SU-DHL-6 (cell line): Measurements from ENCODE around the gene PTPRA.

Experiments used
- H2AFZ ChIP-seq: fragments of 200-600 bp; sonication (generic); 2 replicates; pipeline ENCODE4 v1.6.1; 2014; ENCODE audit warnings: low read depth, mild to moderate bottlenecking, moderate library complexity, mixed read lengths, antibody characterized with exemption, low read length; ENCODE audit not compliant: severe bottlenecking
- H3F3A ChIP-seq: fragments of 200-600 bp; shearing (Covaris generic); 2 replicates; pipeline ENCODE4 v1.6.0; 2016; ENCODE audit warnings: antibody characterized with exemption, mild to moderate bottlenecking; ENCODE audit not compliant: insufficient read depth
- H3K27ac ChIP-seq: fragments of 200-600 bp; sonication (generic); 2 replicates; pipeline ENCODE4 v1.5.1; 2016; ENCODE audit warnings: low read depth, mild to moderate bottlenecking, low read length, moderate library complexity, mixed read lengths
- H3K27me3 ChIP-seq: fragments of 200-600 bp; sonication (generic), shearing (Covaris generic); 2 replicates; pipeline ENCODE4 v1.6.0; 2014; ENCODE audit warnings: mild to moderate bottlenecking, low read length
- H3K36me3 ChIP-seq: fragments of 200-600 bp; sonication (generic); 2 replicates; pipeline ENCODE4 v1.6.1; 2014; ENCODE audit warnings: mild to moderate bottlenecking, low read length, mixed read lengths
- H3K4me2 ChIP-seq: fragments of 300-600, 200-600 bp; shearing (Covaris generic), sonication (generic); 2 replicates; pipeline ENCODE4 v1.6.0; 2014; ENCODE audit warnings: low read length, low read depth, mild to moderate bottlenecking; ENCODE audit not compliant: poor library complexity, severe bottlenecking
- H3K4me3 ChIP-seq: fragments of 200-600 bp; sonication (generic); 2 replicates; pipeline ENCODE4 v1.5.1; 2014; ENCODE audit warnings: antibody characterized with exemption, low read length, mild to moderate bottlenecking, mixed read lengths; ENCODE audit not compliant: insufficient read depth, poor library complexity, severe bottlenecking
- H3K79me2 ChIP-seq: fragments of 200-600 bp; sonication (generic); 2 replicates; pipeline ENCODE4 v1.6.1; 2014; ENCODE audit warnings: mild to moderate bottlenecking, low read length, moderate library complexity; ENCODE audit not compliant: insufficient read depth
- H3K9ac ChIP-seq: fragments of 200-600 bp; sonication (generic); 2 replicates; pipeline ENCODE4 v1.7.0; 2014; ENCODE audit warnings: mild to moderate bottlenecking, low read length
- H3K9me2 ChIP-seq: fragments of 200-600 bp; sonication (generic); replicated peaks from 2 replicates; pipeline ENCODE4 v1.6.1; 2014; ENCODE audit warnings: low read length; ENCODE audit not compliant: insufficient read depth
- H3K9me3 ChIP-seq: fragments of 200-600 bp; sonication (generic); 2 replicates; pipeline ENCODE4 v1.6.1; 2014; ENCODE audit warnings: low read length, mixed read lengths; ENCODE audit not compliant: insufficient read depth
- H4K20me1 ChIP-seq: fragments of 200-600 bp; sonication (generic); 2 replicates; pipeline ENCODE4 v1.6.1; 2014; ENCODE audit warnings: low read depth, mild to moderate bottlenecking, antibody characterized with exemption, low read length, moderate library complexity, mixed read lengths
- CTCF ChIP-seq: fragments of 200-600 bp; sonication (generic); IDR thresholded peaks from one replicate; pipeline ENCODE4 v1.5.1; 2017; ENCODE audit warnings: antibody characterized with exemption, mild to moderate bottlenecking, low read length, moderate library complexity; ENCODE audit not compliant: insufficient read depth, poor library complexity, severe bottlenecking
- EZH2phosphoT487 ChIP-seq: fragments of 200-600 bp; sonication (generic), shearing (Covaris generic); conservative IDR thresholded peaks from 2 replicates; pipeline ENCODE4 v1.6.1; 2018; ENCODE audit warnings: mild to moderate bottlenecking, antibody characterized with exemption, low read length, moderate library complexity, mixed read lengths

The PTPRA gene

GRCh38 chr20:2984028-2984501 lies 110.8 kb downstream of the PTPRA start:
- Histone ChIP-seq H3F3A (no peaks in the 10 kb centered on the region), H3K79me2 (0 out of 2 replicates have a peak, but pooled peaks cover 4% of the 10 kb centered on the region), H3K9ac (no peak overlapping the region), H3K9me3 (no peaks in the 10 kb centered on the region), H4K20me1 (no peaks in the 10 kb centered on the region), H3K27me3 (no peaks in the 10 kb centered on the region), H3K9me2 (no peaks in the 10 kb centered on the region), H2AFZ (no peak overlapping the region), H3K4me3 (no peak overlapping the region), H3K36me3 (peaks cover 4% of the 10 kb centered on the region; the same call in 1 of the 2 replicates), H3K27ac (no peak overlapping the region), H3K4me2 (no peak overlapping the region)
- no peak for TF ChIP-seq EZH2phosphoT487
- TF ChIP-seq CTCF, result no peak

- Histone ChIP-seq H3K27ac (no peak overlapping the region), H3K79me2 (0 out of 2 replicates have a peak, but pooled peaks cover 4% of the 10 kb centered on the region)
These were observed 111.8 kb downstream of the PTPRA start for GRCh38 chr20:2984956-2985661.

DNA sequence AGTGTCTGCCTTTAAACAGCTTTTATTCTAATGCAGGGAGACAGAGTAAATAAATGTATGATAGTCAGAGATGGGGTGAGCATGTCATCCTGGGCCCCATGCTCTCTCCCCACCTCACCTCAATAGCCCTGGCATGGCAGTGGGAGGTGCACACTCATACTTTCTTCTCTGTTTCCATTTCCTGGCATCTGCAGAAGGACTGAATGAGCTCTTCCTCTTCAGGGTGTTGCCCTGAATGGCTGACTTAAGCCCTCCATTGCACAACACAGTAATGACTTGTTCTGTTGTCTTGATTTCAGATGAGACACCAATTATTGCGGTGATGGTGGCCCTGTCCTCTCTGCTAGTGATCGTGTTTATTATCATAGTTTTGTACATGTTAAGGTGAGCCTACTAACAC lies 113.2 kb downstream of the PTPRA start:
- H3K4me3 ChIP-seq, result no peak overlapping the region
- no peak overlapping the region for H3K4me2 ChIP-seq
- no peak overlapping the region for H3K9ac ChIP-seq
- no peak for TF ChIP-seq CTCF
- TF ChIP-seq EZH2phosphoT487, result no peak
- peaks cover 4% of the 10 kb centered on the region; the same call in 1 of the 2 replicates for H3K36me3 ChIP-seq
- H3F3A ChIP-seq, result no peaks in the 10 kb centered on the region
- H3K27me3 ChIP-seq, result no peaks in the 10 kb centered on the region
- no peaks in the 10 kb centered on the region for H4K20me1 ChIP-seq
- no peaks in the 10 kb centered on the region for H3K9me2 ChIP-seq
- 0 out of 2 replicates have a peak, but pooled peaks cover 4% of the 10 kb centered on the region for H3K79me2 ChIP-seq
- no peak overlapping the region for H3K27ac ChIP-seq
- H3K9me3 ChIP-seq, result no peaks in the 10 kb centered on the region
- H2AFZ ChIP-seq, result no peak overlapping the region

More at GRCh38 chr20:2984956-2985661, 111.8 kb downstream of the PTPRA start:
- no peak overlapping the region for H3K4me3 ChIP-seq
- H3F3A ChIP-seq, result no peaks in the 10 kb centered on the region
- H3K27me3 ChIP-seq, result no peaks in the 10 kb centered on the region
- TF ChIP-seq CTCF (no peak), EZH2phosphoT487 (no peak)
- no peaks in the 10 kb centered on the region for H3K9me3 ChIP-seq
- peaks cover 4% of the 10 kb centered on the region; the same call in 1 of the 2 replicates for H3K36me3 ChIP-seq
- H2AFZ ChIP-seq, result no peak overlapping the region
- no peaks in the 10 kb centered on the region for H3K9me2 ChIP-seq
- H3K9ac ChIP-seq, result no peak overlapping the region
- H3K4me2 ChIP-seq, result no peak overlapping the region
- no peaks in the 10 kb centered on the region for H4K20me1 ChIP-seq
